PC-9 (cell line): ENCODE data around the gene UBE2O. TPM values are rescaled to one million over a fixed set of nuclear protein-coding genes. Genes with fewer than 3 reads are reported as not detected.

Experiments used
- BruUV-seq: library from RNA; stranded (reverse); fragments of 400-500 nt; replicated peaks from 2 replicates; lab custom pipeline; 2021; lab: Mats Ljungman, UMichigan
- CTCF ChIA-PET: fragments of 300-600 bp; sonication (Branson Sonifier 250); formaldehyde crosslinking; loops from one replicate; lab custom pipeline; 2022; ENCODE audit warnings: antibody characterized with exemption; lab: Charles Lee
- POLR2A ChIA-PET: fragments of 300-600 bp; sonication (Branson Sonifier 250); formaldehyde crosslinking; loops from one replicate; lab custom pipeline; 2022; ENCODE audit warnings: antibody characterized with exemption; ENCODE audit not compliant: unreplicated experiment; lab: Charles Lee
- DNase-seq, 2 experiments: peaks; one replicate each; pipeline versions ENCODE4 v3.0.0 to v3.0.0-alpha.2; 2015 to 2022; ENCODE audit warnings: mixed read lengths in 1 of 2
- H2AFZ ChIP-seq: fragments of 200-600 bp; sonication (generic); 2 replicates; pipeline ENCODE4 v1.8.1; 2017; ENCODE audit warnings: antibody characterized with exemption
- H3F3A ChIP-seq: fragments of 200-600 bp; sonication (generic); 2 replicates; pipeline ENCODE4 v1.8.1; 2017; ENCODE audit warnings: antibody characterized with exemption, mild to moderate bottlenecking, low read depth; ENCODE audit not compliant: insufficient read depth
- H3K27ac ChIP-seq: fragments of 200-600 bp; sonication (generic); 2 replicates; pipeline ENCODE4 v1.6.1; 2016; ENCODE audit warnings: mixed run types
- H3K27me3 ChIP-seq: fragments of 200-600 bp; sonication (generic); 2 replicates; pipeline ENCODE4 v1.6.1; 2016; ENCODE audit warnings: low read depth, mixed run types; ENCODE audit not compliant: insufficient read depth
- H3K36me3 ChIP-seq: fragments of 200-600 bp; sonication (generic); 2 replicates; pipeline ENCODE4 v1.6.1; 2016; ENCODE audit warnings: low read depth, mixed run types
- H3K4me1 ChIP-seq: fragments of 200-600 bp; sonication (generic); replicated peaks from 2 replicates; pipeline ENCODE4 v1.6.1; 2016; ENCODE audit warnings: mixed run types; ENCODE audit not compliant: insufficient read depth
- H3K4me2 ChIP-seq: fragments of 200-600 bp; sonication (generic); 2 replicates; pipeline ENCODE4 v1.6.1; 2017; ENCODE audit warnings: mixed run types
- H3K4me3 ChIP-seq: fragments of 200-600 bp; sonication (generic); 2 replicates; pipeline ENCODE4 v1.6.1; 2016; ENCODE audit warnings: mixed run types
- H3K79me2 ChIP-seq: fragments of 200-600 bp; sonication (generic); 2 replicates; pipeline ENCODE4 v1.6.1; 2017; ENCODE audit warnings: low read depth, mixed run types
- H3K9me2 ChIP-seq: fragments of 200-600 bp; sonication (generic); 2 replicates; pipeline ENCODE4 v1.8.1; 2017; ENCODE audit warnings: mild to moderate bottlenecking; ENCODE audit not compliant: insufficient read depth
- H3K9me3 ChIP-seq: fragments of 200-600 bp; sonication (generic); 2 replicates; pipeline ENCODE4 v1.8.1; 2016; ENCODE audit warnings: low read depth; ENCODE audit not compliant: insufficient read depth
- H4K20me1 ChIP-seq: fragments of 200-600 bp; sonication (generic); 2 replicates; pipeline ENCODE4 v1.8.1; 2017; ENCODE audit not compliant: insufficient read depth
- CTCF ChIP-seq: fragments of 200-600 bp; sonication (generic); conservative IDR thresholded peaks from 2 replicates; pipeline ENCODE4 v1.6.1; 2017; ENCODE audit warnings: mixed run types, antibody characterized with exemption, mild to moderate bottlenecking, moderate library complexity
- EZH2 ChIP-seq: fragments of 200-600 bp; sonication (generic); IDR thresholded peaks from 2 replicates; pipeline ENCODE4 v1.8.0; 2017; ENCODE audit warnings: antibody characterized with exemption, low read depth
- intact Hi-C: fragments of 100-400 bp; cut with micrococcal nuclease; formaldehyde crosslinking; loops from one replicate; pipeline ENCODE4 v1.10.0; 2022; ENCODE audit not compliant: unreplicated experiment
- total RNA-seq: library from RNA; stranded (reverse); gene quantifications from 2 replicates; pipeline ENCODE4 v1.2.3, GENCODE V29; 2021

UBE2O gene
- total RNA-seq, 1 experiment from 2014 or later = 28.0 TPM

- H3F3A ChIP-seq = no peaks in the 10 kb centered on the region
- no peaks in the 10 kb centered on the region for H3K36me3 ChIP-seq
- H2AFZ ChIP-seq = no peak overlapping the region
- CTCF ChIA-PET = no interaction called here
- no TSS peak for BruUV-seq
- TF ChIP-seq EZH2 (no peak), CTCF (no peak)
- no peak overlapping the region for H3K27ac ChIP-seq
- no peaks in the 10 kb centered on the region; the same call in 1 of the 2 replicates for H3K4me1 ChIP-seq
- H3K27me3 ChIP-seq = no peaks in the 10 kb centered on the region
- H4K20me1 ChIP-seq = no peaks in the 10 kb centered on the region
- H3K9me3 ChIP-seq = no peaks in the 10 kb centered on the region
- no peak overlapping the region for H3K4me3 ChIP-seq
- intact Hi-C loops = no loop called here
- H3K79me2 ChIP-seq = no peaks in the 10 kb centered on the region
- no peak for DNase-seq
- H3K9me2 ChIP-seq = no peaks in the 10 kb centered on the region
- POLR2A ChIA-PET = interaction anchor here (0.6 kb wide), 1 partner anchor 12 kb away, joined by 3 read pairs; no protein-coding TSS in a partner anchor
- H3K4me2 ChIP-seq = no peak overlapping the region
Measured at GRCh38 chr17:76480632-76481031, 27.7 kb upstream of the UBE2O start.

- no TSS peak for BruUV-seq
- CTCF ChIA-PET = no interaction called here
- H3K9me2 ChIP-seq = no peaks in the 10 kb centered on the region
- H3K9me3 ChIP-seq = no peaks in the 10 kb centered on the region
- H3K36me3 ChIP-seq = no peaks in the 10 kb centered on the region
- H3K4me3 ChIP-seq = no peak overlapping the region
- H2AFZ ChIP-seq = no peak overlapping the region
- H3F3A ChIP-seq = no peaks in the 10 kb centered on the region
- no peaks in the 10 kb centered on the region for H3K79me2 ChIP-seq
- H4K20me1 ChIP-seq = no peaks in the 10 kb centered on the region
- no peak for DNase-seq
- POLR2A ChIA-PET = no interaction called here
- no peak overlapping the region for H3K27ac ChIP-seq
- no peaks in the 10 kb centered on the region for H3K27me3 ChIP-seq
- H3K4me2 ChIP-seq = no peak overlapping the region
- H3K4me1 ChIP-seq = no peaks in the 10 kb centered on the region; the same call in 1 of the 2 replicates
- no peak for TF ChIP-seq EZH2
- no peak for TF ChIP-seq CTCF
- intact Hi-C loops = no loop called here
Measured at GRCh38 chr17:76479515-76480060, 26.6 kb upstream of the UBE2O start.

- H3K36me3 ChIP-seq = no peaks in the 10 kb centered on the region
- ChIA-PET POLR2A (no interaction called here), CTCF (no interaction called here)
- H3K9me3 ChIP-seq = no peaks in the 10 kb centered on the region
- intact Hi-C loops = no loop called here
- no peaks in the 10 kb centered on the region for H3K9me2 ChIP-seq
- H4K20me1 ChIP-seq = no peaks in the 10 kb centered on the region
- H3K4me2 ChIP-seq = no peak overlapping the region
- no peaks in the 10 kb centered on the region for H3F3A ChIP-seq
- BruUV-seq = no TSS peak
- H2AFZ ChIP-seq = no peak overlapping the region
- DNase-seq = no peak
- H3K4me3 ChIP-seq = no peak overlapping the region
- H3K27ac ChIP-seq = no peak overlapping the region
- H3K27me3 ChIP-seq = no peaks in the 10 kb centered on the region
- no peaks in the 10 kb centered on the region for H3K4me1 ChIP-seq
- no peak for TF ChIP-seq CTCF
- no peaks in the 10 kb centered on the region for H3K79me2 ChIP-seq
Measured at GRCh38 chr17:76478730-76479514, 26.0 kb upstream of the UBE2O start.
